Measurements from ENCODE around the gene FRAT2. TPM values are rescaled to one million over a fixed set of nuclear protein-coding genes. Genes with fewer than 3 reads are reported as not detected.

The FRAT2 gene
- polyA plus RNA-seq, 1 donor from 2014 or later: 7.3 TPM

DNA sequence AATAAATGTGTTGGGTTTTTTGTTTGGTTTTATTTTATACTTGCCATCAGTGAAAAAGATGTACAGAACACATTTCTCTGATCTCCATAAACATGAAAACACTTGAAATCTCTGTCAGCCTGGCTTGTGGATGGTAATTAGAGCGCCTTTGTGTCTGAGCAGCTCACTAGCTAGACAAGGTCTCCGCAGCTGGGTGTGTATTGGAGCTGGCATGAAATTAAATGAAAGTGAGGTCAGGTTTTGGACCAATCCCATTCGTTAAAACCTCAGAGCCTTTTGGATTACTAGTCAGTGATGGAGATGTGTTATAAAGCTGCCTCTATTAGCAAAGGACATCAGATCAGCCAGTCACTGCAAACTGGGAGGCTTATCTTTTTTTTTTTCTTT lies 12.7 kb downstream of the FRAT2 start:
- Mint-ChIP-seq H3K9me3 (no peaks in the 10 kb centered on the region), H3K4me1 (peaks cover 23 to 34% (median 25%) of the 10 kb centered on the region in 3 donors), H3K36me3 (no peaks in the 10 kb centered on the region), H3K27me3 (no peaks in the 10 kb centered on the region), H3K27ac (peak overlapping the region in 2 of 3 donors; percentile 14 to 99), H3K4me3 (peak overlapping the region; percentile 60 to 98 (median 90))

DNA sequence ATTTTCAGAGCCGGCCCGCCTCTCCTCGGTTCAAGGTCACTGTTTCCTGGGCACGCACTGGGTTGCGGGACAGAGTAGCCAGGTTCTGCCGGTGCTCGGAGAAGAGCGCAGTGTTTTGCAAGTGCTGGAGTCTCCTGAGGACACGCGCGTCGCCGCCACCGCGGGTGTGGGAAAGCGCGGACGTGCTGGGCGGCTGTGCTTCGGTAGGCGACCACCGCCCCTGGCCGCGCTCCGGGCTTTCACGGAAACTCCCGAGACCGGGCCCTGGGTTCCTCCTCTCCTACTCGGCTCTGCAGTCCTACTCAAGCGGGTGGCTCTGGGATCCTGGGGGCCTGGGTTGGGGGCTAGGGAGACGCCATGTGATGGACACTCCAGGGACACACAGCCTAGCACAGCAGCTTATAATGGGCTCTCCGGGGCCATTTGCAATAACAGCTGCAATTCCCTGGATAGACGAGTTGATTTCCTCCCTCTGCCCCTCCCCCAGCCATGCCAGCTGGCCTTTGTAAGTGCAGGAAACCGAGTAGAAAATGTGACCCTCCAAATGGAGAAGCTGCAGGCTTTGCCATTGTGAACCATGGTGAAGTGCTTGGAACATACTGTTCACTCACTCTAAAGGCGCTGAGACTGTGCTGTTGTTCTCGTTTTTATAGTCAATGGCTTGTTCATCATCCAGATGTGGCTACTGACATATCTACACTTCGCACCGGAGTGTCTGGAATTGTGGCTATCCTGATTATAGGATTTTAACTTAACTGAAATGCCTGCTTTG lies 13.3 kb downstream of the FRAT2 start:
- peak overlapping the region; percentile 85 to 98 (median 94) for H3K4me3 Mint-ChIP-seq
- H3K4me1 Mint-ChIP-seq: peaks cover 23 to 33% (median 25%) of the 10 kb centered on the region in 3 donors
- peak overlapping the region; percentile 86 to 99 (median 94) for H3K27ac Mint-ChIP-seq
- H3K9me3 Mint-ChIP-seq: no peaks in the 10 kb centered on the region
- no peaks in the 10 kb centered on the region for H3K27me3 Mint-ChIP-seq
- no peaks in the 10 kb centered on the region for H3K36me3 Mint-ChIP-seq

DNA sequence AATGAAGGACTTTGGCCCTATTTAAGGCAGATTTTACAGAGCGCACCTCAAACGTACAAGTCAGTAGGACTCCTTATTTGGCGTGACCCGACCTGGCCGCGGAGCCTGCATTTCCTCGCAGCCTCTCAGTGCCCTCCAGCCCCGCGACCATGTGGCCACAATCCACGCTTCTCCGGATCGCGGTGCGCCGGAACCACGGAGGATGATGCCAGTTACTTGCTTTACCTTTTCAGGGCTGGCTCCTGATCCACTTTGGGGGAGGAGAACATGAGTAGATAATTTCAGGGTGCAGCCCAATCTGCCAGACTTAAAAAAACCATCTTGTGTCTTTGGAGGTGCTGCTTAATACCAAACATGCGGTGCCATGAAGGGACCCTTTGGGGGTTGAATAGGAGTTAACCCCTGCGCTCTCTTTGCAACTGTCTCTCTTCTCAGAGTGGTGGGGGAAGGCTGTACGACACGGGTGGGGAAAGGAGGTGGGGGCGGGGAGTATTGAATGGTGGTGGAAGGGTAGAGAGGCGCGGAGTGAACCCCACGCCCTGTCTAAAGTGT lies 14.0 kb downstream of the FRAT2 start:
- peak overlapping the region; percentile 86 to 99 (median 94) for H3K27ac Mint-ChIP-seq
- no peaks in the 10 kb centered on the region for H3K9me3 Mint-ChIP-seq
- H3K4me1 Mint-ChIP-seq: peaks cover 23 to 29% (median 25%) of the 10 kb centered on the region in 3 donors
- H3K4me3 Mint-ChIP-seq: peak overlapping the region; percentile 85 to 98 (median 94)
- H3K27me3 Mint-ChIP-seq: no peaks in the 10 kb centered on the region
- no peaks in the 10 kb centered on the region for H3K36me3 Mint-ChIP-seq

DNA sequence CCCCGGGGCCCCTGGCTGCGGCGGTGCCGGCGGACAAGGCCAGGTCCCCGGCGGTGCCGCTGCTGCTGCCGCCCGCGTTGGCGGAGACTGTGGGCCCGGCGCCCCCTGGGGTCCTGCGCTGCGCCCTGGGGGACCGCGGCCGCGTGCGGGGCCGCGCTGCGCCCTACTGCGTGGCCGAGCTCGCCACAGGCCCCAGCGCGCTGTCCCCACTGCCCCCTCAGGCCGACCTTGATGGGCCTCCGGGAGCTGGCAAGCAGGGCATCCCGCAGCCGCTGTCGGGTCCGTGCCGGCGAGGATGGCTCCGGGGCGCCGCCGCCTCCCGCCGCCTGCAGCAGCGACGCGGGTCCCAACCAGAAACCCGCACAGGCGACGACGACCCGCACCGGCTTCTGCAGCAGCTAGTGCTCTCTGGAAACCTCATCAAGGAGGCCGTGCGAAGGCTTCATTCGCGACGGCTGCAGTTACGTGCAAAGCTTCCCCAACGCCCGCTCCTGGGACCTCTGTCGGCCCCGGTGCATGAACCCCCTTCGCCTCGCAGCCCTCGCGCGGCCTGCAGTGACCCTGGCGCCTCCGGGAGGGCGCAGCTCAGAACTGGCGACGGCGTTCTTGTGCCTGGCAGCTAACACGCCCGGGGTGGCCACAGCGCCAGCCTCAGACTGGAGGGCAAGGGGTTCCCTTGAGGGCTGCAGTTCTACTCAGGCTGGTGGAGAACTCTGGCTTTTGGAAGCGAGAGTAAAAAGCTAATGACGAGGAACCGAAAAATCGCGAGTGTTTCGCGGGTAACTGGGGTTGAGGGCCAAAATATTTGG lies 14.7 kb downstream of the FRAT2 start:
- Mint-ChIP-seq H3K27me3 (no peaks in the 10 kb centered on the region), H3K4me1 (peaks cover 23 to 29% (median 25%) of the 10 kb centered on the region in 3 donors), H3K9me3 (no peaks in the 10 kb centered on the region), H3K36me3 (no peaks in the 10 kb centered on the region), H3K4me3 (peak overlapping the region; percentile 85 to 98 (median 94)), H3K27ac (peak overlapping the region; percentile 86 to 99 (median 94))

DNA sequence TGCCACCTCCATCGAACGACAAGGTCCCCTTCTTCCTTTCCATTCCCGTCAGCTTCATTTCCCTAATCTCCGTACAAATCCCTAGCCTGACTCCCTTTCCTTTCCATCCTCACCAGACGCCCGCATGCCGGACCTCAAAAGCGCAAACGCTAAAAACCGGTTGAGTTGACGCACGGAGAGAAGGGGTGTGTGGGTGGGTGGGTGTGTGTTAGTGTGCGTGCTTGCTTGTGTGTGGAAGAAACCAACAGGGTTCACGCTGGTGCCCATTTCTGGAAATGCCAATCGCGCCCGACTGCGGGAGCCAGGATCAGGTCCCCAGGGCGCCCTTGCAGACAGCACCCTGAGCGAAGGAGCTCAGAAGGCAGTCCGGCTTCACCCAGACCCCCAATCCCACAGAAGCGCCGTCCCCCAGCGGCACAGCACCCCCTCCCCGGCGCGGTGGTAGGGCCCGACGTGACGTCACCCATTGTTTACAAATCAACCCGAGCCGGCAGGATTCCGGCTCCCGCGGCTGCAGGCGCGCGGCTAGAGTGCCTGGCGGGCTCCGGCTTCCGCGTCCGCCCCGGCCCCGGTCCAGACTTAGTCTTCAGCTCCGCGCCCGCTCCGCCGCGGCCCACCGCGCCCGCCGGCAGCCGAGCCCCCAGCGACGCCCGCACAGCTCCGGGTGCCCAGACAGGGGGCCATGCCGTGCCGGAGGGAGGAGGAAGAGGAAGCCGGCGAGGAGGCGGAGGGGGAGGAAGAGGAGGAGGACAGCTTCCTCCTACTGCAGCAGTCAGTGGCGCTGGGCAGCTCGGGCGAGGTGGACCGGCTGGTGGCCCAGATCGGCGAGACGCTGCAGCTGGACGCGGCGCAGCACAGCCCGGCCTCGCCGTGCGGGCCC lies 15.5 kb downstream of the FRAT2 start, which contains the start of gene FRAT1:
Gene FRAT1, plus strand, starts transcription at position 500 of the 880 bp plus-strand sequence. Its CDS starts 183 bp downstream, at position 683.
- H3K27me3 Mint-ChIP-seq: no peaks in the 10 kb centered on the region
- H3K4me3 Mint-ChIP-seq: peak within 1 kb of the TSS; percentile 94 to 100 (median 99)
- no peaks in the 10 kb centered on the region for H3K36me3 Mint-ChIP-seq

DNA sequence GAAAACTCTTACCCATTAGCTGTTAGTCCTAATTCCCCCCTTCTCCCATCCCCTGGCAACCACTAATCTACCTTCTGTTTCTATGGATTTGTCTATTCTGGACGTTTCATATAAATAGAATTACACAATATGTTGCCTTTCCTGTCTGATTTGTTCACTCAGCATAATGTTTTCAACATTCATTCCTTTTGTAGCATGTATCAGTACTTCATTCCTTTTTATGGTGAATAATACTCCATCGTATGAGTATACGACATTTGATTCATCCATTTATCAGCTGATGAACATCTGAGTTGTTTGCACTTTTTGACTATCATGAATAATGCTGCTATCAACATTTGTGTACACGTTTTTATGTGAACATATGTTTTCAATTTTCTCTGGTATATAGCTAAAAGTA lies 19.9 kb downstream of the FRAT2 start:
- H3K36me3 Mint-ChIP-seq: no peaks in the 10 kb centered on the region
- no peaks in the 10 kb centered on the region for H3K27me3 Mint-ChIP-seq
- H3K4me1 Mint-ChIP-seq: peaks cover 6% of the 10 kb centered on the region in 3 donors
- H3K9me3 Mint-ChIP-seq: no peaks in the 10 kb centered on the region
- H3K4me3 Mint-ChIP-seq: no peak overlapping the region
- H3K27ac Mint-ChIP-seq: no peak overlapping the region

More for the DNA sequence above, 15.5 kb downstream of the FRAT2 start, which contains the start of gene FRAT1:
- Mint-ChIP-seq H3K4me1 (peaks cover 23 to 29% (median 25%) of the 10 kb centered on the region in 3 donors), H3K9me3 (no peaks in the 10 kb centered on the region), H3K27ac (peak within 1 kb of the TSS; percentile 99 to 100 (median 100))

DNA sequence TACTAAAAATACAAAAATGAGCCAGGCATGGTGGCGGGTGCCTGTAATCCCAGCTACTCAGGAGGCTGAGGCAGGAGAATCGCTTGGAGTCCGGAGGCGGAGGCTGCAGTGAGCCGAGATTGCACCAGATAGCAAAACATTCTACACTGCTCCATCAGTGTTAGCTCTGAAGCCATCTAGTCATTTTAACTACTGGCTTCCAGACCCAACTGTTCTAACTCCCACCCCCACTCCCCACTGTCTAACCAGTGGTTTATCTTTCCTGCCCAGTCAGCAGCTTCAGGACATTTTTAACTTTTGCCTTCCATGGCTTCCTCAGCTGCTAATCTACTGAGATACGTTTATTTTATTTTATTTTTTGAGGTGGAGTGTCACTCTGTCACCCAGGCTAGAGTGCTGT lies 21.6 kb downstream of the FRAT2 start:
- Mint-ChIP-seq H3K27ac (no peak overlapping the region), H3K9me3 (no peaks in the 10 kb centered on the region), H3K4me3 (no peak overlapping the region), H3K27me3 (no peaks in the 10 kb centered on the region), H3K4me1 (peaks cover 0 to 2% (median 2%) of the 10 kb centered on the region in 3 donors), H3K36me3 (no peaks in the 10 kb centered on the region)

DNA sequence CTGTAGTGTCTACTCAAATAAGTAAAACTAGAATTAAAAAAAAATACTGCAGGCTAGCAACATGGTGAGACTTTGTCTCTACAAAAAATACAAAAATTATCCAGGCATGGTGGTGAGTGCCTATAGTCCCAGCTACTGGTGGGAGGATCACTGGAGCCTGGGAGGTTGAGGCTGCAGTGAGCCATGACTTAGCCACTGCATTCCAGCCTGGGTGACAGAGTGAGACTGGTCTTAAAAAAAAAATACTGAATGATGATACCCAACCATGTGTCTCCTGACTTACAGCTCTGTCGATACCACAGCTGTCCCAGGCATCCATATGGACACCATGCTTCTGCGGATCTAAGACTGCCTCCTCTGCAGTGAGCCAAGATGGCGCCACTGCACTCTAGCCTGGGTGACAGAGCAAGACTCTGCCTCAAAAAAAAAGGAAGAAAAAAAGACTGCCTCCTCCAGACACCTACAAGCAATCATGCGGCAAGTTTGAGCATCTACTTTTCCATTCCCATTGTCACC lies 23.4 kb downstream of the FRAT2 start:
- H3K4me1 Mint-ChIP-seq: no peaks in the 10 kb centered on the region
- no peaks in the 10 kb centered on the region for H3K9me3 Mint-ChIP-seq
- no peaks in the 10 kb centered on the region for H3K36me3 Mint-ChIP-seq
- H3K4me3 Mint-ChIP-seq: peak overlapping the region in 1 of 4 donors; percentile 29
- H3K27ac Mint-ChIP-seq: no peak overlapping the region
- H3K27me3 Mint-ChIP-seq: no peaks in the 10 kb centered on the region

DNA sequence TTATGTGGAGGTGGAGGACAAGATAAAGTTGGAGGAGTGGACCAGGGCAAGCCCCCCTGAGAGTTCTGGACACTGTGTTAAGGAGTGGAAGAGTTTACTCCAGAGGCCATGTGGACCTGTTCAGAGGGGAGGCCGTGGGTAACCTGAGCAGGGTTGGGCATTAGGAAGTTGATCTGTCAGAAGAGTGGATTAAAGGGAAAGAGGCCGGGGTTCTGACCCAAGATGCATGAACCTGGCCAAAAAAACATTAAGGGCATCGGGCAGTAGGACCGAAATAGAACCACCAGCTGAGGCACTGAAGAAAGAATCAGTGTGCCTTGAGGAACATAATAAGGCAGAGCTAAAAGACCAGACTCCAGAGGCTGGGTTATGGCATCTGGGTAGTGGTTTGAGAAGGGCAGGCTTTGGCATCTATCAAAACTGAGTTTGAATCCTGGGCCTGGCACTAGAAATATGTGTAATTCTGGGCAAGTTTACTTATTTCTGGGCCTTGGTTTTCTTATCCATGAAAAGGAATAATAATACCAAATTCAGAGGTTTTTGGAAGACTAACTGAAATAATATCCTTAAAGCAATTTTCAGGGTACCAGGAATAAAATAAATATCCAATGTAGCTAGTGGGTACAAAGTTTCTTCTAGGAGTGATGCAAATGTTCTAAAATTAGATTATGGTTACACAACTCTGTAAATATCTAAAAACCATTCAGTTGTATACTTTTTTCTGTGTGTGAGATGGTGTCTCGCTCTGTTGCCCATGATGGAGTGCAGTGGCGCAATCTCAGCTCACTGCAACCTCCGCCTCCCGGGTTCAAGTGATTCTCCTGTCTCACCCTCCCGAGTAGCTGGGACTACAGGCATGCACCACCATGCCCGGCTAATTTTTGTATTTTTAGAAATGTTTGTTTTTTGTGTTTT lies 26.4 kb downstream of the FRAT2 start:
- Mint-ChIP-seq H3K36me3 (no peaks in the 10 kb centered on the region), H3K9me3 (no peaks in the 10 kb centered on the region), H3K27me3 (no peaks in the 10 kb centered on the region), H3K27ac (peak overlapping the region in 1 of 3 donors; percentile 8), H3K4me1 (no peaks in the 10 kb centered on the region), H3K4me3 (peak overlapping the region in 1 of 4 donors; percentile 1)

DNA sequence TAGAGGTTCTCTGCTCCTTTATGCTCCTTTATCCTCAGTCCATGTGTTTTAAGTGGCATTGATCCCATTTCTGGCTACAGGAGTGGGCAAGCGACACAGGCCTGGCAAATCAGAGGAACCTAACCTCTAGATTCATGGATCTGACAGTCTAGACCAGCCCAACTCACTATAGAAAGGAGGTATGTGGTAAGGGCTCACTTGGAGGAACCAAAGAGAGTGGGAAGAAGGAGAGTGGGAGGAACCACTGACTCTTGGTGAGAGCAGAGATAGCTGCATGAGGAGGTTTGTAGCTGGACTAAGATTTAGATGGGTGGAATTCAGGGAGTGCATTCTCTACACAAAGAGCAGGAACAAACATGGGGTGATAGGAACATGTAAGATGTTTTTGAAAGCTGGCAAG lies 27.1 kb downstream of the FRAT2 start:
- no peaks in the 10 kb centered on the region for H3K4me1 Mint-ChIP-seq
- peak overlapping the region in 1 of 3 donors; percentile 8 for H3K27ac Mint-ChIP-seq
- no peaks in the 10 kb centered on the region for H3K36me3 Mint-ChIP-seq
- no peaks in the 10 kb centered on the region for H3K27me3 Mint-ChIP-seq
- H3K4me3 Mint-ChIP-seq: no peak overlapping the region
- H3K9me3 Mint-ChIP-seq: no peaks in the 10 kb centered on the region

DNA sequence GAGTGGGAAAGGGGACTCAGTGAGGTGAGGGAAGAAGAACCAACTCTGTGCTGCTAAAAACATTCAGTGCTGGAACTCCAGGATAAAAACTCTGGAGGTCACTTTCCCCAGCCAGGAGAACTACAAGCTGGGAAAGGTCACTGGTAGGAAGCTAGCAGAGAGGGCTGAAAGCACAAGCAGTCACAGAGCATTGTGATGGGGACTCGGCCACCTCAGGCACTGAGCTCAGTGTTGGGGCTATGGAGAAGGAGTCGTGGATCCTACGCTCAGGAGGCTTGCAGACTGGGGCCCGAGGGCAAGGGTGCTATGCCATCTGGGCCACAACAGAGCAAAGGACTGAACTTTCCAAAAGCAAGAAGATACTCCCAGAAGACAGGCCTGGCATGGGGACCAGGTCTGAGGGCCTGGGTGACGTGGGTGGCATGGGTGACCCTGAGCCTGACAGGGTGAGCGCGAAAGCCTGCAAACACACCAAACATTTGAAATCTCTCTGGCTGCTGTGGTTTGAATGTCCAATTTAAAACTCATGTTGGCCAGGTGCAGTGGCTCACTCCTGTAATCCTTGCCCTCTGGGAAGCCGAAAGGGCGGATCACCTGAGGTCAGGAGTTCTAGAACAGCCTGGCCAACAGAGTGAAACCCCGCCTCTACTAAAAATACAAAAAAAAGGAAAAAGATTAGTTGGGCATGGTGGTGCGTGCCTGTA lies 32.3 kb downstream of the FRAT2 start:
- Mint-ChIP-seq H3K27me3 (no peaks in the 10 kb centered on the region), H3K27ac (no peak overlapping the region), H3K9me3 (no peaks in the 10 kb centered on the region), H3K36me3 (no peaks in the 10 kb centered on the region), H3K4me1 (no peaks in the 10 kb centered on the region), H3K4me3 (no peak overlapping the region)

DNA sequence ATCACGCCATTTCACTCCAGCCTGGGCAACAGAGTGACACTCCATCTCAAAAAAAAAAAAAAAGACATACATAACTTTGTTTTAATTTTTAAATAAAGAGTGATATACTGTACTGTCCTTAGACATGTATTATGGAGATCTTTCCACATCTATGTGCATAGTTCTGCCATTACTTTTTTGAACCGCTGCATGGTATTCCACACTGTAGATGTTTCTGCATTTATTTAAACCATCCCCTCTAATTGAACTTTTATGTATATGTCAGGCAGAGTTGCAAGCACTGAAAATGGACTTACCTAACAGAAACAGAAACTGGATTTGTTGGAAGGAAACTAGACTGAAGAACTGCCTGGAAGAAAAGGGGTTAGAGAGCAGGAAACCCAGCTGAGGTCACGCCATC lies 33.5 kb downstream of the FRAT2 start:
- H3K27me3 Mint-ChIP-seq: no peaks in the 10 kb centered on the region
- H3K9me3 Mint-ChIP-seq: no peaks in the 10 kb centered on the region
- H3K4me1 Mint-ChIP-seq: no peaks in the 10 kb centered on the region
- H3K4me3 Mint-ChIP-seq: no peak overlapping the region
- H3K36me3 Mint-ChIP-seq: no peaks in the 10 kb centered on the region
- H3K27ac Mint-ChIP-seq: no peak overlapping the region

DNA sequence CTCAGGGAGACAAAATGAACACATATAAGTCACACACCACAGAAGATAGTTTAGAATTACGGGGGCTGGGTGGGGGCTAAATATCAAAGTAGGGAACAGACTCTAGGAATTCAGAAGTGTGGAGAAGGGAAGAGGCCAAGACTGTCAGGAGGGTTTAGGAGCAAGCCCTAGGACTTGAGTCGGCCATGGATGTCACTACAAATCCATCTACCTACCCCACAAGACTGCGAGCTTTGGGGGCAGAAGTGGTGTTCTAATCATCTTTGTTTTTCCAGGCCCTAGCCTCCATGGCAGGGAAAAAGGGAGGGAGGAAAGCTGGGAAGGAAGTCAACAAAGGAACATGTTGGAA lies 36.3 kb downstream of the FRAT2 start:
- Mint-ChIP-seq H3K27ac (no peak overlapping the region), H3K4me3 (no peak overlapping the region), H3K9me3 (no peaks in the 10 kb centered on the region), H3K27me3 (no peaks in the 10 kb centered on the region), H3K4me1 (peaks cover 0 to 2% (median 0%) of the 10 kb centered on the region in 3 donors), H3K36me3 (no peaks in the 10 kb centered on the region)
